Adrenal gland (tissue), 5 donors: Measurements from ENCODE around the gene CFAP74.

Source experiments
- POLR2A ChIP-seq, 2 donors: fragments of 450-650 bp; IDR thresholded peaks; one replicate each; pipeline ENCODE4 v1.6.1; 2017; ENCODE audit warnings: antibody characterized with exemption in 2 of 2, mild to moderate bottlenecking in 2 of 2, moderate library complexity in 1 of 2
- TF ChIP-seq, protein P1 (sequence below), 6 experiments: fragments of 450-650 bp in 4 of 6; fragments of 200-600 bp in 2 of 6; sonication (generic) in 1 of 6; IDR thresholded peaks; 1 replicate in 5 of 6; 2 replicates in 1 of 6; pipeline versions ENCODE4 v1.5.1 to v1.8.0; 2016 to 2021; ENCODE audit warnings: antibody characterized with exemption in 6 of 6, mild to moderate bottlenecking in 2 of 6, moderate library complexity in 1 of 6
- donor health status: DM: no; HTN: no; CAD: no.

DNA sequence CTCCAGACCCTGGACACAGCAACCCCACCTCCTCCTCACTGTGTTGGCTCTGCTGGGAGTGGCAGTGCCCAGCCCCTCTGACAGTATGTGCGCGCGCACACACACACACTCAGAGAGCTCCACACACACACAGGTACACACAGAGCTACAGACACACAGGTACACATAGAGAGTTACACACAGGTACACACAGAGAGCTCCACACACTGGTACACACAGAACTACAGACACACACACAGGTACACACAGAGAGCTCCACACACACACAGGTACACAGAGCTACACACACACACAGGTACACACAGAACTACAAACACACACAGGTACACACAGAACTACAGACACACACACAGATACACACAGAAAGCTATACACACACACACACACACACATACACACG is 40.3 kb upstream of the CFAP74 start:
- no peak for TF ChIP-seq POLR2A (IDR thresholded peaks at IDR 0.05)
- TF ChIP-seq, protein P1, sequence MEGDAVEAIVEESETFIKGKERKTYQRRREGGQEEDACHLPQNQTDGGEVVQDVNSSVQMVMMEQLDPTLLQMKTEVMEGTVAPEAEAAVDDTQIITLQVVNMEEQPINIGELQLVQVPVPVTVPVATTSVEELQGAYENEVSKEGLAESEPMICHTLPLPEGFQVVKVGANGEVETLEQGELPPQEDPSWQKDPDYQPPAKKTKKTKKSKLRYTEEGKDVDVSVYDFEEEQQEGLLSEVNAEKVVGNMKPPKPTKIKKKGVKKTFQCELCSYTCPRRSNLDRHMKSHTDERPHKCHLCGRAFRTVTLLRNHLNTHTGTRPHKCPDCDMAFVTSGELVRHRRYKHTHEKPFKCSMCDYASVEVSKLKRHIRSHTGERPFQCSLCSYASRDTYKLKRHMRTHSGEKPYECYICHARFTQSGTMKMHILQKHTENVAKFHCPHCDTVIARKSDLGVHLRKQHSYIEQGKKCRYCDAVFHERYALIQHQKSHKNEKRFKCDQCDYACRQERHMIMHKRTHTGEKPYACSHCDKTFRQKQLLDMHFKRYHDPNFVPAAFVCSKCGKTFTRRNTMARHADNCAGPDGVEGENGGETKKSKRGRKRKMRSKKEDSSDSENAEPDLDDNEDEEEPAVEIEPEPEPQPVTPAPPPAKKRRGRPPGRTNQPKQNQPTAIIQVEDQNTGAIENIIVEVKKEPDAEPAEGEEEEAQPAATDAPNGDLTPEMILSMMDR (IDR thresholded peaks at IDR 0.05): no peak
